SK-N-SH treated with all-trans-retinoic acid at 6 μM for 48 hours (cell line): ENCODE measurements around the gene IWS1.
A peak's percentile ranks its signal among the peaks of the same experiment; 100 is the strongest.

Source experiments
- ATAC-seq: fragments of 200-7000 bp; cut with Tn5 transposase; 3 replicates; pipeline ENCODE4 v1.9.1; 2020; ENCODE audit warnings: mild to moderate bottlenecking, moderate library complexity
- ARNTL ChIP-seq: fragments of 450-650 bp; formaldehyde crosslinking; IDR thresholded peaks from 2 replicates; pipeline ENCODE4 v1.5.0; 2020; ENCODE audit warnings: low read depth, mild to moderate bottlenecking, moderate library complexity, borderline replicate concordance
- BACH2 ChIP-seq: fragments of 250-450 bp; sonication (Bioruptor Pico); IDR thresholded peaks from 2 replicates; pipeline ENCODE4 v1.9.0; 2021; ENCODE audit warnings: mild to moderate bottlenecking, borderline replicate concordance
- ESRRG ChIP-seq: fragments of 250-450 bp; sonication (Bioruptor Pico); IDR thresholded peaks from 2 replicates; pipeline ENCODE4 v1.6.1; 2021; ENCODE audit warnings: mild to moderate bottlenecking
- GLIS3 ChIP-seq: fragments of 250-450 bp; sonication (Bioruptor Pico); IDR thresholded peaks from 2 replicates; pipeline ENCODE4 v1.5.0; 2020; ENCODE audit warnings: mild to moderate bottlenecking, moderate library complexity
- PATZ1 ChIP-seq: fragments of 250-450 bp; sonication (Bioruptor Pico); IDR thresholded peaks from 2 replicates; pipeline ENCODE4 v1.8.0; 2020; ENCODE audit warnings: mild to moderate bottlenecking, moderate library complexity, borderline replicate concordance
- POU6F1 ChIP-seq: fragments of 250-450 bp; sonication (Bioruptor Pico); IDR thresholded peaks from 2 replicates; pipeline ENCODE4 v1.8.0; 2021; ENCODE audit warnings: low read depth, mild to moderate bottlenecking, moderate library complexity, borderline replicate concordance
- PPARA ChIP-seq: fragments of 250-450 bp; sonication (Bioruptor Pico); IDR thresholded peaks from 2 replicates; pipeline ENCODE4 v1.5.0; 2020; ENCODE audit warnings: mild to moderate bottlenecking, borderline replicate concordance
- TCF4 ChIP-seq: fragments of 250-450 bp; sonication (Bioruptor Pico); IDR thresholded peaks from 2 replicates; pipeline ENCODE4 v1.8.0; 2021; ENCODE audit warnings: mild to moderate bottlenecking, moderate library complexity, borderline replicate concordance
- TOX ChIP-seq: fragments of 250-450 bp; sonication (Bioruptor Pico); IDR thresholded peaks from 2 replicates; pipeline ENCODE4 v1.8.0; 2021; ENCODE audit warnings: mild to moderate bottlenecking, moderate library complexity, borderline replicate concordance
- ZC3H10 ChIP-seq: fragments of 250-450 bp; sonication (Bioruptor Pico); IDR thresholded peaks from 2 replicates; pipeline ENCODE4 v1.5.1; 2021; ENCODE audit warnings: mild to moderate bottlenecking, moderate library complexity
- ZFP3 ChIP-seq: fragments of 250-450 bp; sonication (Bioruptor Pico); IDR thresholded peaks from 2 replicates; pipeline ENCODE4 v1.5.0; 2020; ENCODE audit warnings: mild to moderate bottlenecking, moderate library complexity
- ZNF565 ChIP-seq: fragments of 450-650 bp; formaldehyde crosslinking; conservative IDR thresholded peaks from 2 replicates; pipeline ENCODE4 v1.5.0; 2020; ENCODE audit warnings: low read depth, mild to moderate bottlenecking, moderate library complexity
- ZNF70 ChIP-seq: fragments of 450-650 bp; formaldehyde crosslinking; IDR thresholded peaks from 2 replicates; pipeline ENCODE4 v1.5.0; 2020; ENCODE audit warnings: mild to moderate bottlenecking, moderate library complexity
- ZNF8 ChIP-seq: fragments of 450-650 bp; formaldehyde crosslinking; IDR thresholded peaks from 2 replicates; pipeline ENCODE4 v1.5.0; 2020; ENCODE audit warnings: mild to moderate bottlenecking, moderate library complexity
- TF ChIP-seq, protein P1 (sequence below): fragments of 250-450 bp; sonication (Bioruptor Pico); IDR thresholded peaks from 2 replicates; pipeline ENCODE4 v1.5.1; 2020; ENCODE audit warnings: low read depth, mild to moderate bottlenecking, moderate library complexity
- TF ChIP-seq, protein P2 (sequence below): fragments of 250-450 bp; sonication (Bioruptor Pico); IDR thresholded peaks from 2 replicates; pipeline ENCODE4 v1.5.1; 2021; ENCODE audit warnings: mild to moderate bottlenecking, moderate library complexity

IWS1 gene

DNA sequence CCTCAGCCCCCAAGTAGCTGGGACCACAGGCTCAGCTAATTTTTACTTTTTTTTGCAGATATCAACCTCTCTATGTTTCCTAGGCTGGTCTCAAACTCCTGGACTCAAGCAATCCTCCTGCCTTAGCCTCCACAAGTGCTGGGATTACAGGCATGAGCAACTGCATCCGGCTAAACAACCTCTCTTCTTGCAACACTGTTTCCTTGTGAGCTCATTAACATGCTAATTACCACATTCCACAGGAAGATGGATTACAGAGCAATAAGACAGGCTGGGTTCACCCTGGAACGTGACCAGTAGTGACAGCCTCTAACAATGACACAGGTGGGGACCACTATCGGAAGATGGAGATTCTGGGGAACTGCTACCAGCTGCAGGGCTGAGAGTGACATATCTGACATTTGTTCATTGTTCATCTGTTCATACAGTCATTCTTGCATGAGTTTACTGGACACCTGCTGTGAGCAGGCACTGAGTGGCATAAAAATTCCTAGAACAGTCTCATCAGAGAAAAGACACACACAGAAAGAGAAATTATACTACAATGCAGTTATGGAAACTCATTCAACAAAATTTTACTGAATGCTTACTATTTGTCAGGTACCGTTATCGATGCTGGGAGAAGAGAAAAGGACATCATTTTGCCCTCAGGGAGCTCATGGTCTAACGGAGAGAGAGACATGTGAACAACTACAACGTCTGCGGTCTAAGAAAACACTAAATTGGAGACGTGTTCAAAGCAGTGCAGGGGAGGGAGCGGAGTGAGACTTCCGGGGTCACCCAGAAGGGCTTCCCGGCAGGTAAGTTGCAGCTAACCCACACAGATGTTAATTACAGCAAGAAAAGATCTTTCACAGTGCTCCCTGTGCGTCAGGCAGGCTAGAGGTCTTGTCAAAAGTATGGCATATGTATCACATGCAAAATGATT is 70.5 kb downstream of the IWS1 start:
- no peak for TF ChIP-seq ZNF70 (CRISPR knock-in tag)
- no peak for TF ChIP-seq PATZ1 (CRISPR knock-in tag)
- TF ChIP-seq, protein P1, sequence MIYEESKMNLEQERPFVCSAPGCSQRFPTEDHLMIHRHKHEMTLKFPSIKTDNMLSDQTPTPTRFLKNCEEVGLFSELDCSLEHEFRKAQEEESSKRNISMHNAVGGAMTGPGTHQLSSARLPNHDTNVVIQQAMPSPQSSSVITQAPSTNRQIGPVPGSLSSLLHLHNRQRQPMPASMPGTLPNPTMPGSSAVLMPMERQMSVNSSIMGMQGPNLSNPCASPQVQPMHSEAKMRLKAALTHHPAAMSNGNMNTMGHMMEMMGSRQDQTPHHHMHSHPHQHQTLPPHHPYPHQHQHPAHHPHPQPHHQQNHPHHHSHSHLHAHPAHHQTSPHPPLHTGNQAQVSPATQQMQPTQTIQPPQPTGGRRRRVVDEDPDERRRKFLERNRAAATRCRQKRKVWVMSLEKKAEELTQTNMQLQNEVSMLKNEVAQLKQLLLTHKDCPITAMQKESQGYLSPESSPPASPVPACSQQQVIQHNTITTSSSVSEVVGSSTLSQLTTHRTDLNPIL (CRISPR knock-in tag), result no peak
- TF ChIP-seq ZNF8, result no peak
- TF ChIP-seq TCF4, result no peak
- no peak for ATAC-seq

DNA sequence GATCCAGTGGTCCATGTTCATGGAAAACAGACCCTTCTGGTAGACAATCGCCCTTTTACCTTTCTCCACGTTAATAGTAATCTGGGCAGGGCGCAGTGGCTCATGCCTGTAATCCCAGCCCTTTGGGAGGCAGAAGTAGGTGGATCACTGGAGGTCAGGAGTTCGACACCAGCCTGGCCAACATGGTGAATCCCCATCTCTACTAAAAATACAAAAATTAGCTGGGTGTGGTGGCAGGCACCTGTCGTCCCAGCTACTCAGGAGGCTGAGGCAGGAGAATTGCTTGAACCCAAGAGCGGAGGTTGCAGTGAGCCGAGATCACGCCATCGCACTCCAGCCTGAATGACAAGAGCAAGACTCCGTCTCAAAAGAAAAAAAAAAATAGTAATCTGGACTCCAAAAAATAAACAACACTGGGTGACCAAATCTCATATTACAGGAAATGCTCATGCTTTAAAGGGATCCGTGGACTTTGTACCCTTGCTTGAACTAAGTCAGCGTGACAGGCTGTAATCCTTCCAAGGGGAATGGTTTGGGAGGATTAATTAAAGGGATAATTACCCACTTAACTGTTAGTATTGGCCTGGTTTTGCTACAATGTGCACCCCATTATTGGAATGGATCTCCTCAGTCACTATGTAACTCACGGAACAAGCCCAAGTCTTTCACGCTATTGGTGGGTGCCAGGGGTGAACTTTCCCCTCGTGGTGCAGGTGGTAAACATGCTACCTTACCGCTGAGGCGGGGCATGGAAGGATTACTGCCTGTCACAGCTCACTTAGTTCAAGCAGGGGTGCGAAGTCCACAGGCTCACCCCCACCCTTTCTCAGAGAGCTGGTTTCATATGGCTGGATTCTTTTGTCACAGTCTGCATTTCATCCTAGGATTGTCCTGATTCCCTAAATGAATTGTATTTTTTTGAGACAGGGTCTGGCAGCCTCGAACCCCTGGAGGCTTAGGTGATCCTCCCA is 71.4 kb downstream of the IWS1 start:
- ATAC-seq, result peak; percentile 62; the same call in 2 of the 3 replicates

More for the DNA sequence above, 71.4 kb downstream of the IWS1 start:
- no peak for TF ChIP-seq GLIS3
- TF ChIP-seq ARNTL (CRISPR knock-in tag), result no peak
- no peak for TF ChIP-seq ZNF70 (CRISPR knock-in tag)
- TF ChIP-seq PATZ1 (CRISPR knock-in tag), result no peak
- TF ChIP-seq ZC3H10 (CRISPR knock-in tag), result no peak
- TF ChIP-seq POU6F1 (CRISPR knock-in tag), result no peak
- no peak for TF ChIP-seq PPARA (CRISPR knock-in tag)
- no peak for TF ChIP-seq ZNF565 (CRISPR knock-in tag)
- TF ChIP-seq ZFP3, result no peak
- TF ChIP-seq, protein P2, sequence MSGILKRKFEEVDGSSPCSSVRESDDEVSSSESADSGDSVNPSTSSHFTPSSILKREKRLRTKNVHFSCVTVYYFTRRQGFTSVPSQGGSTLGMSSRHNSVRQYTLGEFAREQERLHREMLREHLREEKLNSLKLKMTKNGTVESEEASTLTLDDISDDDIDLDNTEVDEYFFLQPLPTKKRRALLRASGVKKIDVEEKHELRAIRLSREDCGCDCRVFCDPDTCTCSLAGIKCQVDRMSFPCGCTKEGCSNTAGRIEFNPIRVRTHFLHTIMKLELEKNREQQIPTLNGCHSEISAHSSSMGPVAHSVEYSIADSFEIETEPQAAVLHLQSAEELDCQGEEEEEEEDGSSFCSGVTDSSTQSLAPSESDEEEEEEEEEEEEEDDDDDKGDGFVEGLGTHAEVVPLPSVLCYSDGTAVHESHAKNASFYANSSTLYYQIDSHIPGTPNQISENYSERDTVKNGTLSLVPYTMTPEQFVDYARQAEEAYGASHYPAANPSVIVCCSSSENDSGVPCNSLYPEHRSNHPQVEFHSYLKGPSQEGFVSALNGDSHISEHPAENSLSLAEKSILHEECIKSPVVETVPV (CRISPR knock-in tag), result no peak
- no peak for TF ChIP-seq BACH2
- TF ChIP-seq ESRRG (CRISPR knock-in tag), result no peak
- no peak for TF ChIP-seq TOX (CRISPR knock-in tag)
- TF ChIP-seq, all 23 proteins: peak for 0
